ENCODE data around the gene MYO10.

MYO10 gene

DNA sequence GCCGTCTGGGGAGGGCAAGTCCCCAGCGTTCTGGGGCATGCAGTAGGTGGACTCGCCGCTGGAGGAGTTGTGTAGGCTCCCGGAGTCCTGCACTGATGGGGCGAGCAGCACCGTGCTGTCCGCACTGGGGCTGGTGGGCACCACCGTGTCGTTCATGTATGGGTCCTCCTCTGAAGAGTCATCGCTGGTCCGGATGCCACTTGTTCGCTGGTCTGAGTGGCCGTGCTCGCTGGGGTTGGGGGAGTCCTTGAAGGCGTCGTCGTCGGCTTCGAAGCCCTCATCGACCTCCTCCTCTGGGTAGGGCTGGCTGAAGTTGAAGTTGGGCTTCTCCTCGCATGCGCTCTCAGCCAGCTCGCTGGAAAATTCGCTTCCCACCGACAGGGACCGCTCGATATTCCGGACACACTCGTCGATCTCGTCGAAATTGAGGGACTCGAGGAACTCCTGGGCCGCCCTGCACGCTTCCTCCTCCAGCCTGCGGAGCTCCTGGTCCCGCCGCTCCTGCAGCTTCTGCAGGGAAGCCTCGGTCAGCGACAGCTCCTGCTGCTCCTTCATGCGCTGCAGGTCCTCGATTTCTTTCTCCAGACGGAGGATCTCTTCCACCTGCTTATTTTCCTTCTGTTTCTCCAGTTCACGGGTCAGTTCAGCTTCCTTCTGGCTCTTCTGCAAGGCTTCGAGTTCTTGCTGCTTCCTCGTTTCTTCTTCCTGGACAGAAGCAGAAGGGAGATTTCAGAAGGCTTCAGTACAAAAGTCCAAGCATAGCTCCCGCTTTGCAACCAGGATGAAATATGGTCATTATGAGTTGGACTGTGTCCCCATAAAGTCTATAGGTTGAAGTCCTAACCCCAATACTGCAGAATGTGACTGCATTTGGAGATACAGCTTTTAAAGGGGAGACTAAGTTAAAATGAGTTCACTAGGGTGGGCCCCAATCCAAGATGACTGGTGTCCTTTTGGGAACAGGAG, 234.7 kb downstream of the MYO10 start:
- peaks cover 30% of the 10 kb centered on the region for H3K36me3 ChIP-seq (ENCODE audit: control insufficient read depth, insufficient read depth, low read length)
- WGBS (ENCODE audit: insufficient coverage, insufficient read length), result no CpG with 5 or more reads among the region's 48 CpGs
- no peak overlapping the region for H3K27ac ChIP-seq (ENCODE audit: low read length)
- no peak for DNase-seq (ENCODE audit: low read depth, low spot score)
- no peaks in the 10 kb centered on the region for H3K27me3 ChIP-seq (ENCODE audit: control insufficient read depth, insufficient read depth, low read length)
- no peaks in the 10 kb centered on the region for H3K9me3 ChIP-seq (ENCODE audit: control insufficient read depth, insufficient read depth, low read length)
- no peak overlapping the region for H3K4me3 ChIP-seq (ENCODE audit: low read length)
- no peaks in the 10 kb centered on the region for H3K4me1 ChIP-seq (ENCODE audit: control insufficient read depth, insufficient read depth, low read length)

DNA sequence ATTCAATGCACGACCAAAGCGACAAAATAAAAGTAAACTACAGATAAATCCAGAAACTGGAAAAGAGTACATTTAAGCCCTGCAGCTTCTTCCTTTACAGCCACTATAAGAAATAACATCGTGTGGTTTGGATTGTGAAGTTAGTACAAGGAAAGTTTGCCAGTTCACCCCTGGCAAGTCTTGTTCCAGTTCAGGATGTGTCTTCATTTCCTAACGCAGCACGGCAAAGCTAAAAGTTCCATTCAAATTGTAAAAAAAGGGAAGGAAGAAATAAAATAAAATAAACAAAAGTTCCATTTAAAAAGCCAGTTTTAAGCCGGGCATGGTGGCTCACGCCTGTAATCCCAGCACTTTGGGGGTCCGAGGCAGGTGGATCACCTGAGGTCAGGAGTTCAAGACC, 236.0 kb downstream of the MYO10 start:
- H3K27me3 ChIP-seq (ENCODE audit: control insufficient read depth, insufficient read depth, low read length), result no peaks in the 10 kb centered on the region
- no peak overlapping the region for H3K4me3 ChIP-seq (ENCODE audit: low read length)
- H3K27ac ChIP-seq (ENCODE audit: low read length), result no peak overlapping the region
- peaks cover 30% of the 10 kb centered on the region for H3K36me3 ChIP-seq (ENCODE audit: control insufficient read depth, insufficient read depth, low read length)
- H3K4me1 ChIP-seq (ENCODE audit: control insufficient read depth, insufficient read depth, low read length), result no peaks in the 10 kb centered on the region
- no peaks in the 10 kb centered on the region for H3K9me3 ChIP-seq (ENCODE audit: control insufficient read depth, insufficient read depth, low read length)
- no CpG with 5 or more reads among the region's 8 CpGs for WGBS (ENCODE audit: insufficient coverage, insufficient read length)
- DNase-seq (ENCODE audit: low read depth, low spot score), result no peak

DNA sequence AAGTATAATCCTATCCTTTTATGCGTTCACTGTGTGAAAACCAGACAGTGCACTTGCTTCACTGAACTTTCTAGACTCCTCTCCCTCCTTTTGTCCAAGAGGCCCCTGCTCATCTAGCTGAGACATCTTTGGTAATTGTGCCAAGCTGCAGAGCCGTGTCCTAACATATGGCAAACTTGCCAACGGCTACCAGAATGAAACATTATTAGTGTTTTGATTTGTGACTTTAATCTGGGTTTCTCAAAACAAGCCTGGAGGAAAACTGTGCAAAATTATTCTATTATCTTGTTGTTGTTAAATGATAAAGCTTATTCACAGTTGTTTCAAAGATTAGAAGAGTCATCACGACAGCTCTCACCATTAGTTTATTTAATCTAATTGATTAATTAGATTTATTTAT, 240.3 kb downstream of the MYO10 start:
- no peaks in the 10 kb centered on the region for H3K27me3 ChIP-seq (ENCODE audit: control insufficient read depth, insufficient read depth, low read length)
- no peak overlapping the region for H3K4me3 ChIP-seq (ENCODE audit: low read length)
- H3K9me3 ChIP-seq (ENCODE audit: control insufficient read depth, insufficient read depth, low read length), result no peaks in the 10 kb centered on the region
- peaks cover 18% of the 10 kb centered on the region for H3K36me3 ChIP-seq (ENCODE audit: control insufficient read depth, insufficient read depth, low read length)
- DNase-seq (ENCODE audit: low read depth, low spot score), result no peak
- WGBS (ENCODE audit: insufficient coverage, insufficient read length), result no CpG with 5 or more reads among the region's 4 CpGs
- H3K27ac ChIP-seq (ENCODE audit: low read length), result no peak overlapping the region
- H3K4me1 ChIP-seq (ENCODE audit: control insufficient read depth, insufficient read depth, low read length), result no peaks in the 10 kb centered on the region

DNA sequence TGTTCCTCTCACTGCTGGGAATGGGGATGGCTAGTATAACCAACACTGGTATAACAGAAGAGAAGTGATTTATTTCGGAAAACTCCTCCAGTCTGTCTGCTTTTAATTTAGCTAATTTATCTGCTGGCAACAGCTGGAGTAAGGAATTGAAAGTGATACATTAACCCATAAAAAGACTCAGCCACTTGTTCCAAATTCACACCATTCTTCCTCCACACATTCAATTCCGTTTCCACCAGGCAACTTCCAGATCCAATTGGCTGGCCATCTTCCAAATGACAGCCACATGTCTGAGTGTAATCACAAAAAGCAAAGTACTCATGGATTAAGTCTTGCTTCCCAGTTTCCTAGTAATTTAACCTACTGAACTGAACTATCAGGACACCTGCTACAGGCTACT, 242.2 kb downstream of the MYO10 start:
- no peak overlapping the region for H3K4me3 ChIP-seq (ENCODE audit: low read length)
- H3K36me3 ChIP-seq (ENCODE audit: control insufficient read depth, insufficient read depth, low read length), result peaks cover 15% of the 10 kb centered on the region; the same call in 1 of the 2 replicates
- no peaks in the 10 kb centered on the region for H3K4me1 ChIP-seq (ENCODE audit: control insufficient read depth, insufficient read depth, low read length)
- H3K9me3 ChIP-seq (ENCODE audit: control insufficient read depth, insufficient read depth, low read length), result no peaks in the 10 kb centered on the region
- WGBS (ENCODE audit: insufficient coverage, insufficient read length), result 100% methylated on average over 1 of the region's 2 CpGs
- no peak for DNase-seq (ENCODE audit: low read depth, low spot score)
- no peak overlapping the region for H3K27ac ChIP-seq (ENCODE audit: low read length)
- no peaks in the 10 kb centered on the region for H3K27me3 ChIP-seq (ENCODE audit: control insufficient read depth, insufficient read depth, low read length)

DNA sequence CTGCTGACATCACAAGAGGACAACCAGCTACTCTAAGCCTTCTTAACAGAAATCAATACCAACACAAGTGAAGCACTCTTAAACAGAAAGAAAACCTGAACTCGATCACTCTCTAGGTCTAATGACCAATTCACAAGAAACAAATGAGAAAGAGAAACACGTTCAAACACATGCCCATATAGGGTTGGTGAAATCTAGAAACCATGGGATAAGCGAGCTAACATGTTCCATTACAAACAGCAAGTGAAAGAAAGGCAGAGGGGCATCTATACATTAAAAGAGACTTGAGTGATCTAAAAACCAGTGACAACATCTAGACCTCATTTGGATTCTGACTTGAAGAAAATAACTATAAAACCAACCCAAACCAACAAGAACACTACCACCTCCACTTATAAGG, 244.4 kb downstream of the MYO10 start:
- H3K4me1 ChIP-seq (ENCODE audit: control insufficient read depth, insufficient read depth, low read length), result no peaks in the 10 kb centered on the region
- WGBS (ENCODE audit: insufficient coverage, insufficient read length), result no CpG with 5 or more reads among the region's 3 CpGs
- H3K27ac ChIP-seq (ENCODE audit: low read length), result no peak overlapping the region
- peaks cover 20% of the 10 kb centered on the region; the same call in 1 of the 2 replicates for H3K36me3 ChIP-seq (ENCODE audit: control insufficient read depth, insufficient read depth, low read length)
- DNase-seq (ENCODE audit: low read depth, low spot score), result no peak
- H3K27me3 ChIP-seq (ENCODE audit: control insufficient read depth, insufficient read depth, low read length), result no peaks in the 10 kb centered on the region
- H3K4me3 ChIP-seq (ENCODE audit: low read length), result no peak overlapping the region
- no peaks in the 10 kb centered on the region for H3K9me3 ChIP-seq (ENCODE audit: control insufficient read depth, insufficient read depth, low read length)

DNA sequence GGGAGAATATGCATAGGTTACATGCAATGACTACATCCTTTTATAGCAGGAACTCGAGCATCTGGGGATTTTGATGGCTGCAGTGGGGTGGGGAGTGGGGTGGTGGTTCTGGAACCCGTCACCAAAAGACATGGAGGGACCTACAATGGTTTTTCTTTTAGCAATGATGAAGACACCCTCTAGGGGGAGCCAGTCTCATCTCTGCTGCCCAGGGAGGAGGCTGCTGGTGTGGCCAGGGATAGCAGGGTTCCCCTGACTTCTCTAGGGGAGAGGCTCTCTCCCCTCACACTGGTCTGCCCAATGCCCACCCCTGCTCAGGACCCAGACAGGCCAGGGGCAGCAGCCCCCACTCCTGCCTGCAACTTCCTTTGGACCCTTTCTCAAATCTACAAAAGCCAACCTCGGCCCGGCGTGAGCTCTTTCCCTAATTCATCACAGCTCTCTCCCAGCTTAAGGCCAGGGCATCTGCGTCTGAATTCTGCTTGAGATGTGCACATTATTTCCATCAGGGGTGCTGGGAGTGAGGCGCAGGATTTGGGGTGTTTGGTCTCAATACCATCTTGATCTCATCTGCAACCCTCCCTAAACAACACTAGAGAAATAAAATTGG, 245.7 kb downstream of the MYO10 start:
- no peak for DNase-seq (ENCODE audit: low read depth, low spot score)
- Histone ChIP-seq H3K9me3 (ENCODE audit: control insufficient read depth, insufficient read depth, low read length) (no peaks in the 10 kb centered on the region), H3K4me3 (ENCODE audit: low read length) (no peak overlapping the region), H3K27me3 (ENCODE audit: control insufficient read depth, insufficient read depth, low read length) (no peaks in the 10 kb centered on the region), H3K4me1 (ENCODE audit: control insufficient read depth, insufficient read depth, low read length) (no peaks in the 10 kb centered on the region), H3K36me3 (ENCODE audit: control insufficient read depth, insufficient read depth, low read length) (peaks cover 20% of the 10 kb centered on the region; the same call in 1 of the 2 replicates), H3K27ac (ENCODE audit: low read length) (no peak overlapping the region)
- WGBS (ENCODE audit: insufficient coverage, insufficient read length), result no CpG with 5 or more reads among the region's 7 CpGs

DNA sequence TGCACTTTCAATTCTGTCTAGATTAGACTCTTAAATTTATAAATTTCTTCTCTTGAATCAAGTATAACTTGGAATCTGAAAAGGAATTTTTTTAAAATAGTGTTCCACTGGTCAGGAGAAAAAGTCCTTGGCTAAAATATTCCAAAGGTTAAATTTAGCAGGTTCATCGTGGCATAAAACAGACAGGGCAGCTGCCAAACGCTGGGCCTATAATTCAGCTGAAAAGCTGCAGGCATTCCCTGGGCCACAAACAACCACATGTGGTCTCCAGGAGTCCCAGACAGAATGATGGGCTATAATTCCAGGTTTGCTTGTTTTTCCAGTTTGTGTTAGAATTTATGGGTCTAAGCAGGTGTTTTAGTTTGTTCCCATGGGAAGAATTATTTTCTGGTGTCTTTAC, 248.2 kb downstream of the MYO10 start:
- DNase-seq (ENCODE audit: low read depth, low spot score), result no peak
- Histone ChIP-seq H3K27me3 (ENCODE audit: control insufficient read depth, insufficient read depth, low read length) (no peaks in the 10 kb centered on the region), H3K27ac (ENCODE audit: low read length) (no peak overlapping the region), H3K4me3 (ENCODE audit: low read length) (no peak overlapping the region), H3K9me3 (ENCODE audit: control insufficient read depth, insufficient read depth, low read length) (no peaks in the 10 kb centered on the region), H3K36me3 (ENCODE audit: control insufficient read depth, insufficient read depth, low read length) (peaks cover 22% of the 10 kb centered on the region), H3K4me1 (ENCODE audit: control insufficient read depth, insufficient read depth, low read length) (no peaks in the 10 kb centered on the region)
- WGBS (ENCODE audit: insufficient coverage, insufficient read length), result no CpG with 5 or more reads among the region's 2 CpGs

DNA sequence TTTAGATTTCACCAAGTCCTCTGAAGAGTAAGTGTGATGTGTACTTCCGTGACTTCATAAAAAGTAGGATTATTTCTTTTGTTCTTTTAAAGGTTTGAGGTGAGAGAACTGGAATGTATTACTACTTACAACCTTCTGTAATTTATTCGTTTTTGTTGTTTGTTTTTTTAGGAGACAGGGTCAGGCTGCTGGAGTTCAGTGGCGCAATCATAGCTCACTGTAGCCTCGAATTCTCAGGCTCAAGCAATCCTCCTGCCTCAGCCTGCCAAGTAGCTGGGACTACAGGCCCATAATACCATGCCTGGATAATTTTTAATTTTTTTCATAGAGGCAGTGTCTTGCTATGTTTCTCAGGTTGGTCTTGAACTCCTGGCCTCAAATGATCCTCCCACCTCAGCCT, 251.0 kb downstream of the MYO10 start:
- no peaks in the 10 kb centered on the region for H3K27me3 ChIP-seq (ENCODE audit: control insufficient read depth, insufficient read depth, low read length)
- WGBS (ENCODE audit: insufficient coverage, insufficient read length), result no CpG with 5 or more reads among the region's 4 CpGs
- H3K9me3 ChIP-seq (ENCODE audit: control insufficient read depth, insufficient read depth, low read length), result no peaks in the 10 kb centered on the region
- no peak overlapping the region for H3K27ac ChIP-seq (ENCODE audit: low read length)
- H3K4me3 ChIP-seq (ENCODE audit: low read length), result no peak overlapping the region
- H3K36me3 ChIP-seq (ENCODE audit: control insufficient read depth, insufficient read depth, low read length), result peaks cover 34% of the 10 kb centered on the region
- no peaks in the 10 kb centered on the region for H3K4me1 ChIP-seq (ENCODE audit: control insufficient read depth, insufficient read depth, low read length)
- DNase-seq (ENCODE audit: low read depth, low spot score), result no peak

DNA sequence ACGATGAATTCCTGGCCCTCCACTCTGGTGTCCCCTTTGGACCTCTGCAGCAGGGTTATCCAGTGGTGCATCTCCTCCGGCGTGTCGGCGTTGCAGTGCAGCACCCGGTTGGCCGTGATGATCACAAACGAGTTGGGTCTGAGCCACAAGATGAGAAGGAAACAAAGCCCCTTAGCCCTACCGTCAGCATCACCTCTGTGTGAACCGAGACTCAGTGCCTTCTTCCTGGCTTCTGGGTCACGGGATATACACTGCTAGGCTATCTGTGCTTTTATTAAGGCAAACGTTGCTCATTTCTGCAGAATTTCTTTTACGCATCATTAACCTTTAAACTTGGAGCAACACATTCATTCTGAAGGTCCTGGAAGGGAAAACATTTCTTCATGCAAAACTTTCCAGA, 254.2 kb downstream of the MYO10 start:
- no CpG with 5 or more reads among the region's 13 CpGs for WGBS (ENCODE audit: insufficient coverage, insufficient read length)
- Histone ChIP-seq H3K27me3 (ENCODE audit: control insufficient read depth, insufficient read depth, low read length) (no peaks in the 10 kb centered on the region), H3K9me3 (ENCODE audit: control insufficient read depth, insufficient read depth, low read length) (no peaks in the 10 kb centered on the region), H3K4me1 (ENCODE audit: control insufficient read depth, insufficient read depth, low read length) (no peaks in the 10 kb centered on the region), H3K36me3 (ENCODE audit: control insufficient read depth, insufficient read depth, low read length) (peaks cover 36% of the 10 kb centered on the region), H3K27ac (ENCODE audit: low read length) (no peak overlapping the region), H3K4me3 (ENCODE audit: low read length) (no peak overlapping the region)
- DNase-seq (ENCODE audit: low read depth, low spot score), result no peak

DNA sequence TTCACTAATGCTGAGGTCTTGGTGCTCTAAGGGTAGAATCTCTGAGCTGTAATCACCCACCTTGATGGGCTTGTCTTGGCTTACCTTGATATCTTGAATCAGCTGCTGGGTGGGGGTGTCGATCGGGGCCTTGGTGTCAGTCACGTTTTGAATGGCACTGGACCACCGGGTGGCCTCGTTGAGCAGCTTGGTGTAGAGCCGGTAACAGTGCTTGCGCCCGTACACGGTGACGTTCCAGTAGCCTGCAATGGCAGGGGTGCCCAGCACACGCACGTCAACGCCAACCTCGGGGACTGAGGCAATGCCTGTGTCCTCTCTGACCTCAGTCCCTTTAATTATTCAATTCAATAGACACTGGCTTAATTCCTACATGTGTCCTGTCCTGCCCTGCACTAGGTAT, 256.2 kb downstream of the MYO10 start:
- H3K27me3 ChIP-seq (ENCODE audit: control insufficient read depth, insufficient read depth, low read length), result no peaks in the 10 kb centered on the region
- peaks cover 39% of the 10 kb centered on the region for H3K36me3 ChIP-seq (ENCODE audit: control insufficient read depth, insufficient read depth, low read length)
- no CpG with 5 or more reads among the region's 14 CpGs for WGBS (ENCODE audit: insufficient coverage, insufficient read length)
- H3K9me3 ChIP-seq (ENCODE audit: control insufficient read depth, insufficient read depth, low read length), result no peaks in the 10 kb centered on the region
- H3K4me1 ChIP-seq (ENCODE audit: control insufficient read depth, insufficient read depth, low read length), result no peaks in the 10 kb centered on the region
- DNase-seq (ENCODE audit: low read depth, low spot score), result no peak
- H3K4me3 ChIP-seq (ENCODE audit: low read length), result no peak overlapping the region
- no peak overlapping the region for H3K27ac ChIP-seq (ENCODE audit: low read length)
